NB4 (cell line): ENCODE data around the gene FAM81A.

ENCODE experiments used
- DNase-seq: peaks from one replicate; pipeline ENCODE4 v3.0.0; 2010; ENCODE audit warnings: low read depth
- H3K4me3 ChIP-seq: one replicate; pipeline ENCODE4 v1.5.1; 2011; ENCODE audit warnings: mild to moderate bottlenecking, low read depth, low read length, moderate library complexity
- CTCF ChIP-seq: IDR thresholded peaks from one replicate; pipeline ENCODE4 v1.5.1; 2012; ENCODE audit warnings: low read depth, low read length
- MAX ChIP-seq: IDR thresholded peaks from 2 replicates; pipeline ENCODE4 v1.6.1; 2011; ENCODE audit warnings: low read depth, low read length
- MYC ChIP-seq: IDR thresholded peaks from 2 replicates; pipeline ENCODE4 v1.6.1; 2011; ENCODE audit warnings: low read depth, low read length
- POLR2A ChIP-seq: IDR thresholded peaks from 2 replicates; pipeline ENCODE4 v1.6.1; 2011; ENCODE audit warnings: mild to moderate bottlenecking; ENCODE audit not compliant: insufficient read length; ENCODE audit errors: extremely low read depth

Gene FAM81A

GRCh38 chr15:59516655-59517461 lies 78.9 kb downstream of the FAM81A start:
- TF ChIP-seq POLR2A (no peak), MAX (no peak), MYC (no peak), CTCF (no peak)
- H3K4me3 ChIP-seq = no peak overlapping the region
- DNase-seq = no peak

GRCh38 chr15:59519329-59519728 lies 81.3 kb downstream of the FAM81A start:
- no peak for DNase-seq
- TF ChIP-seq POLR2A = no peak
- TF ChIP-seq MAX = no peak
- TF ChIP-seq MYC = no peak
- no peak for TF ChIP-seq CTCF
- no peak overlapping the region for H3K4me3 ChIP-seq

GRCh38 chr15:59521443-59521842 lies 83.5 kb downstream of the FAM81A start:
- DNase-seq = no peak
- H3K4me3 ChIP-seq = no peak overlapping the region
- TF ChIP-seq MAX (no peak), MYC (no peak), POLR2A (no peak), CTCF (no peak)

GRCh38 chr15:59522988-59523461 lies 85.0 kb downstream of the FAM81A start:
- H3K4me3 ChIP-seq = no peak overlapping the region
- DNase-seq = peak; percentile 16
- TF ChIP-seq MAX (peak; percentile 83), POLR2A (no peak)

GRCh38 chr15:59523702-59524101 lies 85.7 kb downstream of the FAM81A start:
- DNase-seq = no peak
- H3K4me3 ChIP-seq = no peak overlapping the region

More at GRCh38 chr15:59523702-59524101, 85.7 kb downstream of the FAM81A start:
- TF ChIP-seq MYC = no peak
- no peak for TF ChIP-seq POLR2A
- TF ChIP-seq CTCF = no peak
- no peak for TF ChIP-seq MAX
